ENCODE results near the gene LTBP4.

LTBP4 gene

GRCh38 chr19:40598121-40598917, 2.9 kb upstream of the LTBP4 start:
- peak overlapping the region; percentile 92 to 98 for H3K27ac ChIP-seq

GRCh38 chr19:40598918-40599307, 2.3 kb upstream of the LTBP4 start:
- DNase-seq (ENCODE audit: low spot score): peak; percentile 76
- Histone ChIP-seq H3K27ac (peak overlapping the region; percentile 92 to 98), H3K4me3 (peak overlapping the region; percentile 92)
- no peak for TF ChIP-seq CTCF (IDR thresholded peaks at IDR 0.05)

More at GRCh38 chr19:40598121-40598917, 2.9 kb upstream of the LTBP4 start:
- H3K4me3 ChIP-seq: peak overlapping the region; percentile 27
- peak; percentile 92 for DNase-seq (ENCODE audit: low spot score)
- peak; percentile 95 for TF ChIP-seq CTCF (IDR thresholded peaks at IDR 0.05)

GRCh38 chr19:40599331-40599901, 1.8 kb upstream of the LTBP4 start:
- peak; percentile 80 for DNase-seq (ENCODE audit: low spot score)
- Histone ChIP-seq H3K27ac (peak overlapping the region; percentile 92 to 98), H3K4me3 (peak overlapping the region; percentile 92)
- no peak for TF ChIP-seq CTCF (IDR thresholded peaks at IDR 0.05)

GRCh38 chr19:40599902-40600569, 1.1 kb upstream of the LTBP4 start:
- Histone ChIP-seq H3K4me3 (peak overlapping the region; percentile 92), H3K27ac (peak overlapping the region; percentile 92 to 98)
- peak; percentile 81 for DNase-seq (ENCODE audit: low spot score)
- TF ChIP-seq CTCF (IDR thresholded peaks at IDR 0.05): no peak

- no peak for TF ChIP-seq CTCF (IDR thresholded peaks at IDR 0.05)
- peak; percentile 79 for DNase-seq (ENCODE audit: low spot score)
- peak overlapping the region; percentile 92 for H3K4me3 ChIP-seq
- H3K27ac ChIP-seq: peak overlapping the region; percentile 92 to 98
Measured at GRCh38 chr19:40600570-40601133, 517 bp upstream of the LTBP4 start.

- DNase-seq (ENCODE audit: low spot score): no peak
- no peak for TF ChIP-seq CTCF (IDR thresholded peaks at IDR 0.05)
- H3K4me3 ChIP-seq: peak overlapping the region; percentile 92
- peak overlapping the region; percentile 92 to 98 for H3K27ac ChIP-seq
Measured at GRCh38 chr19:40603071-40603388, 1.9 kb downstream of the LTBP4 start.

All from coronary artery (tissue), 2 donors.